ENCODE measurements around the gene MRPL58.

MRPL58 gene

GRCh38 chr17:75010683-75011400 lies 1.6 kb upstream of the MRPL58 start:
- TF ChIP-seq CTCF (IDR thresholded peaks at IDR 0.05) = no peak
- peaks cover 5% of the 10 kb centered on the region for H3K79me2 ChIP-seq
- H3K9me3 ChIP-seq (ENCODE audit: control insufficient read depth, low read length) = no peaks in the 10 kb centered on the region
- H3K9ac ChIP-seq = no peak overlapping the region
- H3K36me3 ChIP-seq (ENCODE audit: control insufficient read depth, insufficient read depth, low read length) = no peaks in the 10 kb centered on the region
- H2AFZ ChIP-seq = no peak overlapping the region
- H3K4me1 ChIP-seq = peaks cover 6% of the 10 kb centered on the region
- no peak overlapping the region for H3K4me3 ChIP-seq (ENCODE audit: low read depth, low read length)
- H3K4me2 ChIP-seq (ENCODE audit: low read length) = no peak overlapping the region
- no peak overlapping the region for H3K27ac ChIP-seq
- H3K27me3 ChIP-seq (ENCODE audit: control insufficient read depth, insufficient read depth, low read length) = no peaks in the 10 kb centered on the region

- Histone ChIP-seq H3K36me3 (ENCODE audit: control insufficient read depth, insufficient read depth, low read length) (no peaks in the 10 kb centered on the region), H2AFZ (peak overlapping the region; percentile 94), H3K9me3 (ENCODE audit: control insufficient read depth, low read length) (no peaks in the 10 kb centered on the region), H3K4me3 (ENCODE audit: low read depth, low read length) (peak overlapping the region; percentile 83), H3K27me3 (ENCODE audit: control insufficient read depth, insufficient read depth, low read length) (no peaks in the 10 kb centered on the region), H3K4me1 (peaks cover 6% of the 10 kb centered on the region), H3K4me2 (ENCODE audit: low read length) (peak overlapping the region; percentile 93), H3K9ac (no peak overlapping the region), H3K27ac (peak overlapping the region; percentile 72), H3K79me2 (peaks cover 9% of the 10 kb centered on the region)
- no peak for TF ChIP-seq CTCF (IDR thresholded peaks at IDR 0.05)
These were observed 922 bp upstream of the MRPL58 start for GRCh38 chr17:75011401-75012095.

- H3K4me1 ChIP-seq = peaks cover 6% of the 10 kb centered on the region
- no peak for TF ChIP-seq CTCF (IDR thresholded peaks at IDR 0.05)
- H3K36me3 ChIP-seq (ENCODE audit: control insufficient read depth, insufficient read depth, low read length) = no peaks in the 10 kb centered on the region
- peak overlapping the region; percentile 93 for H3K4me2 ChIP-seq (ENCODE audit: low read length)
- no peaks in the 10 kb centered on the region for H3K27me3 ChIP-seq (ENCODE audit: control insufficient read depth, insufficient read depth, low read length)
- H3K79me2 ChIP-seq = peaks cover 9% of the 10 kb centered on the region
- H3K27ac ChIP-seq = peak overlapping the region; percentile 72
- no peak overlapping the region for H3K9ac ChIP-seq
- peak overlapping the region; percentile 83 for H3K4me3 ChIP-seq (ENCODE audit: low read depth, low read length)
- H2AFZ ChIP-seq = peak overlapping the region; percentile 94
- no peaks in the 10 kb centered on the region for H3K9me3 ChIP-seq (ENCODE audit: control insufficient read depth, low read length)
These were observed 449 bp upstream of the MRPL58 start for GRCh38 chr17:75012096-75012345.

GRCh38 chr17:75013092-75013559 lies 656 bp downstream of the MRPL58 start:
- no peaks in the 10 kb centered on the region for H3K9me3 ChIP-seq (ENCODE audit: control insufficient read depth, low read length)
- H2AFZ ChIP-seq = peak overlapping the region; percentile 94
- peak overlapping the region; percentile 83 for H3K4me3 ChIP-seq (ENCODE audit: low read depth, low read length)
- peak overlapping the region; percentile 93 for H3K4me2 ChIP-seq (ENCODE audit: low read length)
- H3K27ac ChIP-seq = peak overlapping the region; percentile 72
- peaks cover 9% of the 10 kb centered on the region for H3K79me2 ChIP-seq
- no peaks in the 10 kb centered on the region for H3K36me3 ChIP-seq (ENCODE audit: control insufficient read depth, insufficient read depth, low read length)
- H3K27me3 ChIP-seq (ENCODE audit: control insufficient read depth, insufficient read depth, low read length) = no peaks in the 10 kb centered on the region
- peak overlapping the region; percentile 75 for H3K9ac ChIP-seq
- TF ChIP-seq CTCF (IDR thresholded peaks at IDR 0.05) = no peak
- H3K4me1 ChIP-seq = peaks cover 6% of the 10 kb centered on the region
